Measurements from ENCODE around the gene QDPR. TPM values are rescaled to one million over a fixed set of nuclear protein-coding genes. Genes with fewer than 3 reads are reported as not detected.

QDPR gene
- total and polyA plus RNA-seq, 12 donors, result 21.6 to 68.4 (median 54.9) TPM

DNA sequence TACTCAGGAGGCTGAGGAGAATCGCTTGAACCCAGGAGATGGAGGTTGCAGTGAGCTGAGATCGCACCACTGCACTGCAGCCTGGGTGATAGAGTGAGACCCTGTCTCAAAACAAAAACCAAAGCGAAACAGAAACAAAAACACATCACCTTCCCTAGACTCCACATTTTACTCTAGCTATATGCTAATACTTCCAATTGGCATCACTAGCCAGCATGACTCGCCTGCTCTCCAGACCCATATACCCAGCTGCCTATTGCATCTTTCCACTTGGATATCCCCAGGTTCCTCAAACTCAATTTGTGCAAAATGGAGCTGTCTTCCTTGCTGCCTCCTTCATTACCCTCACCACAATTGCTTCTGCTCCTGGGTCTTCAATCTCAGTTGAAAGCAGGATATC, 42.7 kb upstream of the QDPR start:
- TF ChIP-seq, protein P1, sequence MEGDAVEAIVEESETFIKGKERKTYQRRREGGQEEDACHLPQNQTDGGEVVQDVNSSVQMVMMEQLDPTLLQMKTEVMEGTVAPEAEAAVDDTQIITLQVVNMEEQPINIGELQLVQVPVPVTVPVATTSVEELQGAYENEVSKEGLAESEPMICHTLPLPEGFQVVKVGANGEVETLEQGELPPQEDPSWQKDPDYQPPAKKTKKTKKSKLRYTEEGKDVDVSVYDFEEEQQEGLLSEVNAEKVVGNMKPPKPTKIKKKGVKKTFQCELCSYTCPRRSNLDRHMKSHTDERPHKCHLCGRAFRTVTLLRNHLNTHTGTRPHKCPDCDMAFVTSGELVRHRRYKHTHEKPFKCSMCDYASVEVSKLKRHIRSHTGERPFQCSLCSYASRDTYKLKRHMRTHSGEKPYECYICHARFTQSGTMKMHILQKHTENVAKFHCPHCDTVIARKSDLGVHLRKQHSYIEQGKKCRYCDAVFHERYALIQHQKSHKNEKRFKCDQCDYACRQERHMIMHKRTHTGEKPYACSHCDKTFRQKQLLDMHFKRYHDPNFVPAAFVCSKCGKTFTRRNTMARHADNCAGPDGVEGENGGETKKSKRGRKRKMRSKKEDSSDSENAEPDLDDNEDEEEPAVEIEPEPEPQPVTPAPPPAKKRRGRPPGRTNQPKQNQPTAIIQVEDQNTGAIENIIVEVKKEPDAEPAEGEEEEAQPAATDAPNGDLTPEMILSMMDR (IDR thresholded peaks at IDR 0.05), result no peak
- no peak overlapping the region for H3K27ac ChIP-seq
- no peak overlapping the region for H3K4me3 ChIP-seq
- DNase-seq, result no peak
- H3K4me1 ChIP-seq, result peaks cover 0 to 3% (median 0%) of the 10 kb centered on the region in 9 donors
- H3K36me3 ChIP-seq, result no peaks in the 10 kb centered on the region
- WGBS, 2 donors, result 69 to 75% methylated on average over 4 of the region's 4 CpGs
- no peak for ATAC-seq
- H3K9me3 ChIP-seq, result no peaks in the 10 kb centered on the region
- intact Hi-C loops (cut with DNase I), result loop anchor here in 4 of 10 donors (5.0 to 10.0 kb wide), 4 partner anchors 78 to 1040 kb away; partner anchors contain the start of genes DCAF16 (in 1 of the 4) and NCAPG (in 1 of the 4)
- peaks cover 0 to 25% (median 4%) of the 10 kb centered on the region in 7 donors for H3K27me3 ChIP-seq

DNA sequence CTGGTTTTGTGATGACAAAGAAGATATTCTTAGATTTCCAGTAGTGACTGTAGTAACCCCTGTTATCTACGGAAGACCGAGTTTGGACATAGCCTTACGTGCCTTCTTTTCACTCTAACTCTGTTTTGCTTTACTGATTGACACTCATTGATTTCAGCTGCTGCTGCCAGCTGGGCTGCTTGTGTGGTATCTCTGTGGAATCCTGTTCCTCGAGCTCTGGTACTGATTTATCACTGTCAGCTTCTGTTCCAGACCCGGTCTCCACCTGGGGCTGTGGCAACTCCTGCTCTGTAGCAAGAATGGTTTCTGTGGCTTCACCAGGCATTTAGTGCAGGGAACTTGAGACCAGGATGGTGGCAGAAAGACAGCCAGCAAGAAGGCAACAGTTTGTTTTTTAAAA, 40.5 kb upstream of the QDPR start:
- intact Hi-C loops (cut with DNase I), result loop anchor here in 4 of 10 donors (5.0 to 10.0 kb wide), 4 partner anchors 80 to 1042 kb away; partner anchors contain the start of genes DCAF16 (in 1 of the 4) and NCAPG (in 1 of the 4)
- ATAC-seq, result no peak
- no peaks in the 10 kb centered on the region for H3K9me3 ChIP-seq
- WGBS, 2 donors, result 23 to 28% methylated on average over 5 of the region's 5 CpGs
- TF ChIP-seq, protein P1 (IDR thresholded peaks at IDR 0.05), result no peak
- no peak for DNase-seq
- H3K4me1 ChIP-seq, result peaks cover 0 to 4% (median 0%) of the 10 kb centered on the region in 9 donors
- peaks cover 0 to 25% (median 4%) of the 10 kb centered on the region in 7 donors for H3K27me3 ChIP-seq
- no peak overlapping the region for H3K4me3 ChIP-seq
- no peaks in the 10 kb centered on the region for H3K36me3 ChIP-seq
- H3K27ac ChIP-seq, result no peak overlapping the region

DNA sequence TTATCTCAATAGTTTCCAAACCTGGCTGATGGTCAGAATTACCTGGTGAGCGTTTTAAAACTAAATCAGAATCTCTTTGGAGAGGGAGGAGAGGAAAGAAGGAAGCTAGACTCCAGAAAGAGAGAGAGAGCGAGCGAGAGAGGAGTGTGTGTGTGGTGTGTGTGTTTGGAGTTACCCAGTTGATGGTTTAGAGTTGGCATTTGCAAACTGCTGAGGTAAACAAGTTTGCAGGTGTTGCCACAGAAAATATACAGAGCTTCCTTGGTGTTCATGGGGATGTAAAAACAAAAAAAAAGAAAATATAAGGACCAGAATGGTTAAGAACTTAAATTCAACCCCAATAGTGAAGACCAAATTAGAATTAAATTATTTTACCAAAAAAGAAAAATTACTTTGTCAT, 38.7 kb upstream of the QDPR start:
- Histone ChIP-seq H3K27me3 (peaks cover 0 to 18% (median under 1%) of the 10 kb centered on the region in 7 donors), H3K4me3 (no peak overlapping the region), H3K9me3 (no peaks in the 10 kb centered on the region), H3K27ac (no peak overlapping the region), H3K36me3 (no peaks in the 10 kb centered on the region), H3K4me1 (peaks cover 0 to 4% (median 0%) of the 10 kb centered on the region in 9 donors)
- intact Hi-C loops (cut with DNase I), result loop anchor here in 4 of 10 donors (5.0 to 10.0 kb wide), 4 partner anchors 82 to 1044 kb away; partner anchors contain the start of genes DCAF16 (in 1 of the 4) and NCAPG (in 1 of the 4)
- TF ChIP-seq, protein P1 (IDR thresholded peaks at IDR 0.05), result no peak
- ATAC-seq (no peak), DNase-seq (no peak)
- 91% methylated on average over 3 of the region's 3 CpGs for WGBS, 2 donors

DNA sequence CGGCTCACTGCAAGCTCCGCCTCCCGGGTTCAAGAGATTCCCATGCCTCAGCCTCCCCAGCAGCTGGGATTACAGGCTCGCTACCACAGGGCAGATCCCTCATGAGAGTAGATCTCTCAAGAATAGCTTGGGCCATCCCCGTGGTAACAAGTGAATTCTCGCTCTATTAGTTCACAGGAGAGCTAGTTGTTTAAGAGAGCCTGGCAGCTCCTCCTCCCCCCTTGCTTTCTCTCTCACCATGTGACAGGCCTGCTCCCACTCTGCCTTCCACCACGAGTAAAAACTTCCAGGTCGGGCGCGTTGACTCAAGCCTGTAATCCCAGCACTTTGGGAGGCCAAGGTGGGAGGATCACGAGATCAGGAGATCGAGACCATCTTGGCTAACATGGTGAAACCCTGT, 34.8 kb upstream of the QDPR start:
- no peaks in the 10 kb centered on the region for H3K27me3 ChIP-seq
- no peak overlapping the region for H3K27ac ChIP-seq
- intact Hi-C loops (cut with DNase I), result loop anchor here (5.0 to 10.0 kb wide), 6 partner anchors 34 to 1048 kb away; partner anchors contain the start of gene QDPR (in 1 of the 10)
- ATAC-seq, result no peak
- TF ChIP-seq, protein P1 (IDR thresholded peaks at IDR 0.05), result no peak
- peaks cover 0 to 10% (median 3%) of the 10 kb centered on the region in 9 donors for H3K4me1 ChIP-seq
- DNase-seq, result no peak
- 83 to 84% methylated on average over 12 of the region's 12 CpGs for WGBS, 2 donors
- no peak overlapping the region for H3K4me3 ChIP-seq
- no peaks in the 10 kb centered on the region for H3K36me3 ChIP-seq
- H3K9me3 ChIP-seq, result no peaks in the 10 kb centered on the region

Measured in heart right ventricle (tissue), 16 donors.